SHP77 treated with DMSO at 0.1 percent for 48 hours (cell line): ENCODE results near the gene SPDYE16.
"Not testable (repeated sequence)": the region's sequence is repeated elsewhere in the genome, so short reads cannot be mapped to it uniquely, and the experiment has no call there.

ENCODE experiments used
- DNase-seq: peaks from one replicate; lab custom pipeline; 2025; lab: John Stamatoyannopoulos, UW

The SPDYE16 gene

GRCh38 chr7:76504351-76505167, 38.5 kb downstream of the SPDYE16 start:
- not testable (repeated sequence) for DNase-seq

GRCh38 chr7:76503244-76503643, 39.9 kb downstream of the SPDYE16 start:
- DNase-seq = not testable (repeated sequence)

- DNase-seq = not testable (repeated sequence)
Measured at GRCh38 chr7:76502836-76503235, 40.3 kb downstream of the SPDYE16 start.

GRCh38 chr7:76502224-76502623, 40.9 kb downstream of the SPDYE16 start:
- DNase-seq = not testable (repeated sequence)

GRCh38 chr7:76499924-76500241, 43.2 kb downstream of the SPDYE16 start:
- DNase-seq = not testable (repeated sequence)

GRCh38 chr7:76499201-76499923, 43.7 kb downstream of the SPDYE16 start:
- DNase-seq = not testable (repeated sequence)

GRCh38 chr7:76498583-76499200, 44.4 kb downstream of the SPDYE16 start:
- not testable (repeated sequence) for DNase-seq

- DNase-seq = not testable (repeated sequence)
Measured at GRCh38 chr7:76497918-76498582, 45.0 kb downstream of the SPDYE16 start.

GRCh38 chr7:76495717-76496116, 47.4 kb downstream of the SPDYE16 start:
- DNase-seq = not testable (repeated sequence)

GRCh38 chr7:76492139-76492538, 51.0 kb downstream of the SPDYE16 start:
- DNase-seq = not testable (repeated sequence)

- DNase-seq = not testable (repeated sequence)
Measured at GRCh38 chr7:76487969-76488368, 55.1 kb downstream of the SPDYE16 start.

GRCh38 chr7:76486618-76487017, 56.5 kb downstream of the SPDYE16 start:
- not testable (repeated sequence) for DNase-seq

- not testable (repeated sequence) for DNase-seq
Measured at GRCh38 chr7:76485822-76486610, 57.1 kb downstream of the SPDYE16 start.

GRCh38 chr7:76484456-76484855, 58.6 kb downstream of the SPDYE16 start:
- DNase-seq = not testable (repeated sequence)

- DNase-seq = not testable (repeated sequence)
Measured at GRCh38 chr7:76483081-76483480, 60.0 kb downstream of the SPDYE16 start.

GRCh38 chr7:76482660-76483059, 60.4 kb downstream of the SPDYE16 start:
- DNase-seq = not testable (repeated sequence)
